Lung (tissue), 12 donors: ENCODE measurements around the gene SDC4. TPM values are rescaled to one million over a fixed set of nuclear protein-coding genes. Genes with fewer than 3 reads are reported as not detected.

Experiments
- ATAC-seq: fragments of 200-7000 bp; cut with Tn5 transposase; one replicate; pipeline ENCODE4 v1.9.1; 2020; ENCODE audit warnings: moderate number of reproducible peaks; ENCODE audit not compliant: insufficient read depth, low FRiP score
- DNase-seq, 3 donors: peaks; one replicate each; pipeline ENCODE4 v3.0.0-alpha.2; 2013 to 2017
- H3K27ac ChIP-seq, 2 donors: one replicate each; pipeline ENCODE4 v1.5.1; 2013; ENCODE audit warnings: mild to moderate bottlenecking in 2 of 2, moderate library complexity in 2 of 2, control low read depth in 1 of 2, inconsistent platforms in 1 of 2, low read depth in 1 of 2, low read length in 1 of 2
- H3K27me3 ChIP-seq, 3 donors: one replicate each; pipeline ENCODE4 v1.5.1; 2013; ENCODE audit warnings: low read length in 2 of 3; ENCODE audit not compliant: control insufficient read depth in 3 of 3, insufficient read depth in 3 of 3
- H3K36me3 ChIP-seq, 4 donors: one replicate each; pipeline ENCODE4 v1.5.1; 2013; ENCODE audit warnings: low read length in 4 of 4, mild to moderate bottlenecking in 1 of 4, moderate library complexity in 1 of 4; ENCODE audit not compliant: control insufficient read depth in 4 of 4, insufficient read depth in 4 of 4
- H3K4me1 ChIP-seq, 5 donors: one replicate each; pipeline ENCODE4 v1.5.1; 2013; ENCODE audit warnings: low read length in 5 of 5, mild to moderate bottlenecking in 2 of 5, moderate library complexity in 1 of 5; ENCODE audit not compliant: control insufficient read depth in 5 of 5, insufficient read depth in 5 of 5
- H3K4me3 ChIP-seq: one replicate; pipeline ENCODE4 v1.5.1; 2013; ENCODE audit warnings: mild to moderate bottlenecking, control low read depth, moderate library complexity
- H3K9ac ChIP-seq, 2 donors: one replicate each; pipeline ENCODE4 v1.5.1; 2013; ENCODE audit warnings: low read length in 2 of 2, control low read depth in 1 of 2; ENCODE audit not compliant: insufficient read depth in 1 of 2
- H3K9me3 ChIP-seq, 4 donors: one replicate each; pipeline ENCODE4 v1.5.1; 2013; ENCODE audit warnings: low read length in 3 of 4, mild to moderate bottlenecking in 1 of 4, moderate library complexity in 1 of 4; ENCODE audit not compliant: control insufficient read depth in 4 of 4, insufficient read depth in 3 of 4
- CTCF ChIP-seq: IDR thresholded peaks from 2 replicates; pipeline ENCODE4 v1.5.1; 2012; ENCODE audit warnings: mild to moderate bottlenecking; ENCODE audit errors: control extremely low read depth, extremely low read depth
- WGBS, 2 donors: extraction: QIAGEN DNeasy Blood & Tissue Kit; methylation state at CpG; one replicate each; pipeline ENCODE4 v1.1.7; 2013; 5-methylcytosine and 5-hydroxymethylcytosine counted together
- polyA plus RNA-seq, 2 donors: library from polyadenylated mRNA; stranded (reverse); fragments of 200-250 nt; gene quantifications; one replicate each; pipeline ENCODE4 v1.2.1, GENCODE V29; 2013
- total RNA-seq, 2 donors: library from RNA; depleted of rRNA in 1 of 2; stranded (reverse); fragments of >200 nt in 1 of 2; gene quantifications; one replicate each; pipeline ENCODE4 v1.2.1, GENCODE V29; 2014 to 2021
- donor health status: control.
- donor health status: control.
- donor health status: Bipolar disorder and iron deficiency.
- donor health status: healthy.
- donor health status: DM: yes; HTN: yes; CAD: no.

Gene SDC4
- total and polyA plus RNA-seq, 4 donors: 239 to 313 (median 254) TPM

- no peak overlapping the region for H3K27ac ChIP-seq
- DNase-seq: no peak
- no peaks in the 10 kb centered on the region for H3K4me1 ChIP-seq
- H3K27me3 ChIP-seq: peaks cover 0 to 9% (median 0%) of the 10 kb centered on the region in 3 donors
- no peaks in the 10 kb centered on the region for H3K9me3 ChIP-seq
- H3K36me3 ChIP-seq: no peaks in the 10 kb centered on the region
- H3K4me3 ChIP-seq: no peak overlapping the region
- 91 to 92% methylated on average over 1 of the region's 1 CpG for WGBS, 2 donors
- TF ChIP-seq CTCF: no peak
- no peak overlapping the region for H3K9ac ChIP-seq
- ATAC-seq: no peak
These were observed 68.2 kb downstream of the SDC4 start for GRCh38 chr20:45279992-45280391.

GRCh38 chr20:45275338-45275737 is 72.9 kb downstream of the SDC4 start:
- Histone ChIP-seq H3K9me3 (no peaks in the 10 kb centered on the region), H3K4me3 (no peak overlapping the region), H3K9ac (no peak overlapping the region), H3K4me1 (no peaks in the 10 kb centered on the region), H3K36me3 (no peaks in the 10 kb centered on the region), H3K27me3 (peaks cover 0 to under 1% (median 0%) of the 10 kb centered on the region in 3 donors), H3K27ac (no peak overlapping the region)
- no peak for DNase-seq
- WGBS, 2 donors: 84 to 90% methylated on average over 3 of the region's 3 CpGs
- ATAC-seq: no peak
- TF ChIP-seq CTCF: no peak

Other genes with a start within 250 kb of the SDC4 start
- 1 to 10 TPM; 2.0 to 3.0 TPM for gene KCNS1, start 247.3 kb downstream of the SDC4 start, total RNA-seq
- gene KCNS1, start 247.3 kb downstream of the SDC4 start, polyA plus RNA-seq: under 1 TPM; 0.45 to 0.51 TPM
- gene WFDC5, start 233.2 kb downstream of the SDC4 start, total RNA-seq: not detected
- gene WFDC5, start 233.2 kb downstream of the SDC4 start, polyA plus RNA-seq: under 1 TPM; 0.11 to 0.57 TPM
- gene WFDC12, start 224.0 kb downstream of the SDC4 start, total RNA-seq: 1 to 10 TPM in 1 of 2 donors, under 1 TPM in 1; 0.85 to 2.1 TPM
- gene WFDC12, start 224.0 kb downstream of the SDC4 start, polyA plus RNA-seq: 1 to 10 TPM; 4.9 to 5.9 TPM
- gene PI3, start 173.5 kb downstream of the SDC4 start, total RNA-seq: 10 to 100 TPM; 44.9 to 90.4 TPM
- gene PI3, start 173.5 kb downstream of the SDC4 start, polyA plus RNA-seq: 100 to 1,000 TPM in 1 of 2 donors, 10 to 100 TPM in 1; 28.0 to 416 TPM
- gene SEMG1, start 141.4 kb downstream of the SDC4 start, total RNA-seq: under 1 TPM in 1 of 2 donors, not detected in 1; 0.14 TPM
- gene SEMG1, start 141.4 kb downstream of the SDC4 start, polyA plus RNA-seq: not detected
- not detected for gene SEMG2, start 127.1 kb downstream of the SDC4 start, total RNA-seq
- gene SEMG2, start 127.1 kb downstream of the SDC4 start, polyA plus RNA-seq: not detected
- gene SLPI, start 93.9 kb downstream of the SDC4 start, total RNA-seq: 1,000 to 10,000 TPM in 1 of 2 donors, 100 to 1,000 TPM in 1; 451 to 1,312 TPM
- 1,000 to 10,000 TPM; 2,300 to 8,409 TPM for gene SLPI, start 93.9 kb downstream of the SDC4 start, polyA plus RNA-seq
- gene RBPJL, start 41.6 kb downstream of the SDC4 start, total RNA-seq: under 1 TPM in 1 of 2 donors, not detected in 1; 0.12 TPM
- not detected for gene RBPJL, start 41.6 kb downstream of the SDC4 start, polyA plus RNA-seq
- under 1 TPM; 0.46 to 0.49 TPM for gene MATN4, start 40.1 kb downstream of the SDC4 start, total RNA-seq
- gene MATN4, start 40.1 kb downstream of the SDC4 start, polyA plus RNA-seq: under 1 TPM; 0.14 to 0.24 TPM
- gene SYS1, start 14.7 kb upstream of the SDC4 start, total RNA-seq: 10 to 100 TPM; 21.3 to 45.5 TPM
- gene SYS1, start 14.7 kb upstream of the SDC4 start, polyA plus RNA-seq: 10 to 100 TPM; 24.9 to 57.5 TPM
- not detected for gene TP53TG5, start 29.9 kb upstream of the SDC4 start, total RNA-seq
- under 1 TPM; 0.03 to 0.28 TPM for gene TP53TG5, start 29.9 kb upstream of the SDC4 start, polyA plus RNA-seq
- 10 to 100 TPM; 11.7 to 61.1 TPM for gene DBNDD2, start 59.9 kb upstream of the SDC4 start, total RNA-seq
- gene DBNDD2, start 59.9 kb upstream of the SDC4 start, polyA plus RNA-seq: 10 to 100 TPM; 54.6 to 75.4 TPM
- 100 to 1,000 TPM in 1 of 2 donors, 10 to 100 TPM in 1; 33.6 to 107 TPM for gene PIGT, start 67.7 kb upstream of the SDC4 start, total RNA-seq
- gene PIGT, start 67.7 kb upstream of the SDC4 start, polyA plus RNA-seq: 10 to 100 TPM; 71.6 to 73.0 TPM
- gene WFDC2, start 121.3 kb upstream of the SDC4 start, total RNA-seq: 100 to 1,000 TPM in 1 of 2 donors, 10 to 100 TPM in 1; 62.8 to 499 TPM
- 1,000 to 10,000 TPM in 1 of 2 donors, 100 to 1,000 TPM in 1; 547 to 1,020 TPM for gene WFDC2, start 121.3 kb upstream of the SDC4 start, polyA plus RNA-seq
- gene SPINT3, start 167.2 kb upstream of the SDC4 start, total RNA-seq: not detected
- under 1 TPM in 1 of 2 donors, not detected in 1; 0.18 TPM for gene SPINT3, start 167.2 kb upstream of the SDC4 start, polyA plus RNA-seq
- gene WFDC6, start 191.1 kb upstream of the SDC4 start, total RNA-seq: 1 to 10 TPM in 1 of 2 donors, not detected in 1; 2.3 TPM
- 1 to 10 TPM in 1 of 2 donors, under 1 TPM in 1; 0.24 to 1.0 TPM for gene WFDC6, start 191.1 kb upstream of the SDC4 start, polyA plus RNA-seq
- 1 to 10 TPM in 1 of 2 donors, under 1 TPM in 1; 0.09 to 1.3 TPM for gene EPPIN, start 199.0 kb upstream of the SDC4 start, total RNA-seq
- under 1 TPM; 0.13 to 0.53 TPM for gene EPPIN, start 199.0 kb upstream of the SDC4 start, polyA plus RNA-seq
- gene WFDC8, start 230.9 kb upstream of the SDC4 start, total RNA-seq: under 1 TPM in 1 of 2 donors, not detected in 1; 0.26 TPM
- not detected for gene WFDC8, start 230.9 kb upstream of the SDC4 start, polyA plus RNA-seq